NCI-H774 (cell line): Measurements from ENCODE around the gene DNAH17.
A peak's percentile ranks its signal among the peaks of the same experiment; 100 is the strongest.

Experiments used
- DNase-seq: peaks from one replicate; lab custom pipeline; 2025; lab: John Stamatoyannopoulos, UW

DNAH17 gene

DNA sequence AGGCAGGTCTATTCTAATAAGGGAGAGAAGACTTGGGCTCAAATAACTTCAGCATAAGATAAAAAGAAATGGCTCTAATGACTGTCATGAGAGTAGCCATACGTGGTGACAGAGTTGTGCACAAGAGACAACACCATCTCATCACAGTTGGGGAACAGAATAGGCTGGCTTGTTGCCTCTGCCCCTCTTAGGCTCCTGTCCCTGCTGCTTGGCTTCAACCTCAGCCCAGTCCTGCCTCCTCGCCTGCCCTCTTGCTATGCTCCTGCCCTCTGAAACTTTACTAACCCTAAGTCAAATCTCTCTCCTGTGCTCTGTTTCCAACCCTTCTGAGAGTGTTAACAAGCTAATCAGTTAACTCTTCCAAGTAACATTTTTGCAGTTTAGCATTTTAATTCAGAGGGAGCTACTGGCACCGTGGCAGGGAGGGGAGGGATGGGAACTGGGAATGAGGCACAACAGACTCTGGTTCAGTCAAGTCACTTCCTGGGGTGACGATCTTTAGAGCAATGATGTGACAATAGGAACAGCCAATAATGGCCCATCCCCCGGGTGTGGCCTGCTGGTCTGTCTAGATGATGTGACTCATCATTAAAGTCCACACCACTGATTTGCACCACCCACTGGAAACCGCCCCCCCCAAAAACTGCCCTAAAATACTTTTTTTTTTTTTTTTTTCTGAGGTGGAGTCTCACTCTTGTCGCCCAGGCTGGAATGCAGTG, 35.5 kb downstream of the DNAH17 start:
- no peak for DNase-seq

DNA sequence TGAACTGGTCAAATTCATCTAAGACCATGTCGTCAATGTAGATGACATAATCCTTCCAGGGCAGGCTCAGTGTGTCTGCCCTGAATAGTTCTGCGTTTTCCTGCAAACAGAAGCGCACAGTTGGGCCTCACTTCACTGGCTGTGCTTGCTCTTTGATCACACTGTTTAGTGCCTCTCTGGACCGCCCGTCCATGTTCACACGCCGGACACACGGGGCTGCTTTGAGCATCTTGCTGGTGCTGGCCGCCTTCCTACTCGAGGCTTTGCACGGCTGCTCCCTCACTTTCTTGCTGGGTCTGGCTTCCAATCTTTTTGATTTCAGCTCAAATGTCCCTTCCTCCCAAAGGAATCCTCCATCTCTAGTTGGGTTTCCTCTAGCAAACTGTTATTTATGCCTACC, 37.4 kb downstream of the DNAH17 start:
- no peak for DNase-seq

- DNase-seq = no peak
Observed at GRCh38 chr17:78538033-78538776, 39.0 kb downstream of the DNAH17 start.

DNA sequence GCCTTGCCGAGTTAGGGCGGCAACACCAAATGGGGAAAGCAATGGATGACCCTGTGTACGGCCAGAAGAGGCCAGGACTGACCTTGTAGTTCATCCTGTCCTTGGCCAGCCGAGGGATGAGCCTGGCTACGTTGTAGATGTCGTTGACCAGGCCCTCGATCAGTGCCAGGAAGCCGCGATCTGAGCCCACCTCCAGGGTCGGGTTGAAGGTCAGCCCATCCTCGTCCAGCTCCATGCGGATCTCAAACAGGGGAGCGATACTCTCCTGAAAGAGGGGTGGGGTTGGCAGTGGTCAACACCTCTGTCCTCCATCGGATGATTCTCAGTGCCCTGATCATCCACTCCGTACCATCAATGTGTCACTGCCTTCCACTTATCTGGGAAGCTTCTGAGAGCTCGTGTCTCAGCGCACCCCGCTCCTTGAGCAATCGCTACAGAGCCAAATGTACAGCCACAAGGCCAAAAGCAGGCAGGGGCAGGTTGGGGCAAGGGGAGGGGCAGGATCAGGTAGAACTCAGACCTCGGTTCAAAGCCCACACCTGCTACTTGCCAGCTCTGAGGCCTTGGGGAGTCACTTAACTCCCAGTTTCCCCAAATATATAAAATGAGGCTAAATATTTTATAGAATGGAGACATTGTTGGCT, 39.9 kb downstream of the DNAH17 start:
- DNase-seq = no peak

- DNase-seq = peak; percentile 99
Observed at GRCh38 chr17:78535273-78536197, 41.7 kb downstream of the DNAH17 start.

GRCh38 chr17:78534492-78535272, 42.5 kb downstream of the DNAH17 start:
- DNase-seq = peak; percentile 53

- no peak for DNase-seq
Observed at GRCh38 chr17:78532922-78533640, 44.1 kb downstream of the DNAH17 start.

- no peak for DNase-seq
Observed at GRCh38 chr17:78532311-78532710, 44.9 kb downstream of the DNAH17 start.

DNA sequence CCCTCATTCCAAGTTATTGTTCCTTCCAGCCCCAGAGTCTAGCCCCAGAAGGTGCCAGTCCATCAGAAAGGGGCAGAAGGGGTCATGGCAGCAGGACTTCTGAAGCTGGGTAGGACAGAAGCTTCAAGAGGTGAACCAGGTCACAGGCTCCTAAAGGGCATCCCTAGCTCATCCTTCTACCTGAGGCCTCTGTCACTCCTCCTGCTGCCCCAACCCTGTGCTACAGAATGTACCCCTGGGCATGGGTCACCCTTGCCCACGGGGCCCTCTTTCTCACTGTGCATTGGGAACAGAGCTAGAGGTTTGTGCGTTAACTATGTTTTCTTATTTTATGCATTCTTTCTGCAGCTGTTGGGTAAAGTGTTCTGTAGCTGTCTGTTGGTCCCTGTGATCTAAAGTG, 46.5 kb downstream of the DNAH17 start:
- DNase-seq = no peak

DNA sequence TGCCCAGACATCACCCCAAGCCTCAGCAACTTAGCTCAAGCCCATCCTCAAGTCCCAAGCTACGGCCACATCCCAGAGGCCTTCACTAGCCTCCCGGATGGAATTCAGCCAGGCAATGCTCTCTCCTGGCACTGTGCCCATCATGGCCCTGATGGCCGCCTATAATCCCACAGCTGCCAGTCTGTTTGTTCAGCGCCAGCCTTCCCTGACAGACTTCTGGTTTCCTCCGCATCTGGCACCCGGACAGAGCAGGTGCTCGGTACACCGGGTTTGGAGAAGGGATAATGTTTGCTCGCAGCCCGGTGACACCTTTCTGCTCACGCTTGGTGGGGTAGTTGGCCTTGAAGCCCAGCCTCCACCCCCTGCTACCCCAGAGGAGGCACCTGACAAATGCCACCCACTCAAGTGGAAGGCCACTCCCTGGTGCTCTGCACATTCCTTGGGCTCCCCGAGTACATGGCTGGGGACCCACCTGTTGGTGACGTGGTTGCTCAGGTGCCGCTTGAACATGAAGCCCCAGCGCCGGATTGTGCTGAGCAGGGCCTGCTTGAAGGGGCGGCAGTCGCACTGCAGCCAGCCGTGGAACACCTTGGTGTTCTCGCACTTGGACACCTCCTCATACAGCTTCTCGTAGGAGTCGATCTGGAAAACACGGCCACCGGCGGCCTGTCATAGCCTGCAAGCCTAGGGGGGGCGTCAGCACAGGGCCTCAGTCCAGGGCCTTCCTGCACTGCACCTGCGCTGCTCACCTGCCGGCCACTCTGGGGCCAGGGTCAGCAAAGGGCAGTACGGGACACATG, 47.1 kb downstream of the DNAH17 start:
- DNase-seq = peak; percentile 98

GRCh38 chr17:78529251-78529650, 47.9 kb downstream of the DNAH17 start:
- DNase-seq = no peak

DNA sequence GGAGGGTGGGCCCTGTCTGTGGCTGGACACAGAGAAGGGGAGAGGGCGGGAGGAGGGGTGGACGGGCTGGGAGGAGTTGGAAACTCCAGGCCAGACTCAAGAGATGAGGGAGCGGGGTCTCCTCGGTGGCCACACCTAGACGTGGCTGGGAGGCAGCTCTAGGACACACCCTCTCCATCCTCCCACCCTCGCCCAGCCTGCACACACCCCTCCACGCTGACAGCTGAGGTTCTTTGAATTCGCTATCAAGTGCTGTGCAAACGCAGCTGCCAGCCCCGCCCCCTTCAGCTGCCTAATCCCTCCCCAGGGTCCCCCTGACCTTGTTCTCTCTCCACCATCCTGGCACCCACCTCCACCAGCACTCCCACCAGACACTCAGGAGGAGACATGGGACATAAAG, 48.7 kb downstream of the DNAH17 start:
- peak; percentile 90 for DNase-seq

- DNase-seq = no peak
Observed at GRCh38 chr17:78527345-78527744, 49.9 kb downstream of the DNAH17 start.

DNA sequence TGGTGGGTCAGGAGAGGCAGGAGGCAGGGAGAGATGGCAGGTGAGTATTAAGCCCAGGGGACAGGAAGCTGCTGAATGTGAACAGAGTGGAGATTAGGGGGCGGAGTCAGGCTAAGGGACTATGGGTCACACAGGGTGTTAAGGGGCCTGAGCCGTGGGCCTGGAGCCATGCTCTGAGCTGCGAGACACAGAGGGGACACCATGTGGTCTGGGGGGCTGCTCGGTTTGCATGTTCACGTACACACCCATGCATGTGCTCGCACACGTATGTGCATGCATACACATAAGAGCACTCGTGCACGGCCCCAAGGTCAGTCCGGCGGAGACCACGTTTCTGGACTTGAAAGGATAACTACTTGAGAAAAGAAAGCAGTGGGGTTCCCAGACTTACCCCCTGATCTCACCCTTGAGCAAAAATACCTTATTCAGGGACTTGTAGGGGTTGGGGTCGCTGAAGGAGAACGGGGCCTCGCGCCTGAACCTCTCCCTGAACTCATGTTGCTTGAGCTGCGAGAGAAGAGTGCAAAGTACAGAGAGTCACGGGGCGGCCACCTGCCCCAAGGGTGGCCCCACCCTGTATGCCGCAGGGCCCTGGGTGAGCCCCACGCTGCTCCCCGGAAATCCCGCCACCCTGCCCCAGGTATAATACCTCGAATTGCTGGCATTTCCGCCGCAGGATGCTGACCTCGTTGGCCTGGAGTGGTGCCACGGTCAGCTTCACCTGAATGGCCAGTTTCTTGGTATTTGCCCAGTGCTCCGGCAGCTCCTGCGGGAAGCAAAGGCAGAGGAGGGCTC, 50.8 kb downstream of the DNAH17 start:
- DNase-seq = no peak

GRCh38 chr17:78525511-78526160, 51.6 kb downstream of the DNAH17 start:
- DNase-seq = no peak

GRCh38 chr17:78524870-78525510, 52.2 kb downstream of the DNAH17 start:
- DNase-seq = no peak

- no peak for DNase-seq
Observed at GRCh38 chr17:78523934-78524655, 53.1 kb downstream of the DNAH17 start.
